CD14-positive monocyte (primary cell): ENCODE results near the gene CUX1. TPM values are rescaled to one million over a fixed set of nuclear protein-coding genes. Genes with fewer than 3 reads are reported as not detected.

Source experiments
- DNase-seq, 3 donors: peaks; one replicate each; pipeline ENCODE4 v3.0.0-alpha.2; 2011 to 2022
- H2AFZ ChIP-seq: 2 replicates; pipeline ENCODE4 v1.6.0; 2012; ENCODE audit warnings: mild to moderate bottlenecking, low read depth, low read length, inconsistent platforms; ENCODE audit not compliant: insufficient read depth, poor library complexity, severe bottlenecking
- H3K27ac ChIP-seq, 2 donors: 1 replicate in 1 of 2; 2 replicates in 1 of 2; pipeline ENCODE4 v1.5.1; 2012 to 2013; ENCODE audit warnings: low read length in 2 of 2, control low read depth in 1 of 2, inconsistent platforms in 1 of 2, low read depth in 1 of 2, mild to moderate bottlenecking in 1 of 2
- H3K27me3 ChIP-seq, 2 donors: one replicate each; pipeline versions ENCODE4 v1.6.0 to v1.6.1; 2011 to 2013; ENCODE audit warnings: low read length in 2 of 2; ENCODE audit not compliant: control insufficient read depth in 2 of 2, insufficient read depth in 2 of 2
- H3K36me3 ChIP-seq, 2 donors: replicated peaks in 1 of 2; 1 replicate in 1 of 2; 2 replicates in 1 of 2; pipeline versions ENCODE4 v1.5.1 to v1.6.1; 2012 to 2013; ENCODE audit warnings: low read length in 2 of 2, control low read depth in 1 of 2, inconsistent platforms in 1 of 2, mild to moderate bottlenecking in 1 of 2; ENCODE audit not compliant: insufficient read depth in 2 of 2, control insufficient read depth in 1 of 2
- H3K4me1 ChIP-seq, 2 donors: 1 replicate in 1 of 2; 2 replicates in 1 of 2; pipeline versions ENCODE4 v1.5.1 to v1.6.1; 2012 to 2013; ENCODE audit warnings: low read length in 2 of 2, control low read depth in 1 of 2, inconsistent platforms in 1 of 2, mild to moderate bottlenecking in 1 of 2, moderate library complexity in 1 of 2; ENCODE audit not compliant: insufficient read depth in 2 of 2, control insufficient read depth in 1 of 2
- H3K4me2 ChIP-seq: replicated peaks from 2 replicates; pipeline ENCODE3; 2012; ENCODE audit warnings: low read length, moderate library complexity, mild to moderate bottlenecking; ENCODE audit not compliant: poor library complexity, severe bottlenecking; ENCODE audit errors: extremely low read depth
- H3K4me3 ChIP-seq, 3 experiments: fragments of 200-600 bp in 1 of 3; sonication (generic) in 1 of 3; replicated peaks in 1 of 3; 1 replicate in 2 of 3; 2 replicates in 1 of 3; pipeline ENCODE4 v1.5.1; 2011 to 2013; ENCODE audit warnings: low read length in 3 of 3, mild to moderate bottlenecking in 3 of 3, control low read depth in 2 of 3, low read depth in 2 of 3, inconsistent platforms in 1 of 3, moderate library complexity in 1 of 3
- H3K79me2 ChIP-seq: 2 replicates; pipeline ENCODE4 v1.6.0; 2012; ENCODE audit warnings: mild to moderate bottlenecking, control low read depth, inconsistent platforms, low read length, moderate library complexity; ENCODE audit not compliant: insufficient read depth
- H3K9ac ChIP-seq: 2 replicates; pipeline ENCODE4 v1.6.0; 2017; ENCODE audit warnings: low read length, mild to moderate bottlenecking; ENCODE audit not compliant: insufficient read depth, poor library complexity, severe bottlenecking
- H3K9me3 ChIP-seq, 2 donors: replicated peaks in 1 of 2; 1 replicate in 1 of 2; 2 replicates in 1 of 2; pipeline versions ENCODE4 v1.5.1 to v1.6.1; 2012 to 2013; ENCODE audit warnings: low read length in 2 of 2, control low read depth in 1 of 2; ENCODE audit not compliant: control insufficient read depth in 1 of 2, insufficient read depth in 1 of 2
- H4K20me1 ChIP-seq: 2 replicates; pipeline ENCODE4 v1.6.0; 2012; ENCODE audit warnings: mild to moderate bottlenecking, low read length, control low read depth, moderate library complexity; ENCODE audit not compliant: insufficient read depth
- H3K27ac Mint-ChIP-seq, 7 donors: one replicate each; pipeline ENCODE4 v1.8.0; 2020; ENCODE audit warnings: mild to moderate bottlenecking in 7 of 7, mixed read lengths in 7 of 7, moderate library complexity in 6 of 7, inconsistent platforms in 2 of 7
- H3K27me3 Mint-ChIP-seq, 3 donors: one replicate each; pipeline ENCODE4 v1.8.0; 2021 to 2022; ENCODE audit warnings: low read depth in 3 of 3, mild to moderate bottlenecking in 3 of 3, mixed read lengths in 3 of 3, moderate library complexity in 3 of 3, inconsistent platforms in 1 of 3
- H3K36me3 Mint-ChIP-seq, 2 donors: one replicate each; pipeline ENCODE4 v1.8.0; 2020; ENCODE audit warnings: mixed read lengths in 2 of 2, inconsistent platforms in 1 of 2, mild to moderate bottlenecking in 1 of 2
- H3K4me1 Mint-ChIP-seq: one replicate; pipeline ENCODE4 v1.8.0; 2020; ENCODE audit warnings: mild to moderate bottlenecking, mixed read lengths
- H3K4me3 Mint-ChIP-seq, 2 donors: one replicate each; pipeline ENCODE4 v1.8.0; 2020; ENCODE audit warnings: mild to moderate bottlenecking in 2 of 2, mixed read lengths in 2 of 2, moderate library complexity in 1 of 2
- H3K9me3 Mint-ChIP-seq, 7 donors: one replicate each; pipeline ENCODE4 v1.8.0; 2020 to 2022; ENCODE audit warnings: mixed read lengths in 7 of 7, mild to moderate bottlenecking in 6 of 7, moderate library complexity in 6 of 7, inconsistent platforms in 2 of 7
- WGBS: methylation state at CpG from one replicate; pipeline ENCODE4 v1.1.5; 2013; ENCODE audit warnings: missing lambda C conversion rate; ENCODE audit not compliant: insufficient coverage; 5-methylcytosine and 5-hydroxymethylcytosine counted together
- intact Hi-C, 2 donors: fragments of 100-400 bp; cut with micrococcal nuclease; formaldehyde crosslinking; loops; one replicate each; pipeline versions ENCODE4 v1.15.0 to v1.15.1; 2023
- polyA plus RNA-seq, 3 donors: library from polyadenylated mRNA; depleted of rRNA in 1 of 3; unstranded in 2 of 3; stranded (reverse) in 1 of 3; fragments of 300-500 nt in 2 of 3; fragments of >200 nt in 1 of 3; fragmentation: Illumina TruSeq in 2 of 3; gene quantifications; 1 replicate in 2 of 3; 2 replicates in 1 of 3; pipeline ENCODE4 v1.2.3, GENCODE V29; 2012 to 2021
- TF ChIP-seq, protein P1 (sequence below): fragments of 200-600 bp; IDR thresholded peaks from one replicate; pipeline ENCODE4 v1.8.0; 2022; ENCODE audit warnings: antibody characterized with exemption, mild to moderate bottlenecking

The CUX1 gene
- polyA plus RNA-seq, 3 donors = 17.6 to 38.0 (median 28.0) TPM

DNA sequence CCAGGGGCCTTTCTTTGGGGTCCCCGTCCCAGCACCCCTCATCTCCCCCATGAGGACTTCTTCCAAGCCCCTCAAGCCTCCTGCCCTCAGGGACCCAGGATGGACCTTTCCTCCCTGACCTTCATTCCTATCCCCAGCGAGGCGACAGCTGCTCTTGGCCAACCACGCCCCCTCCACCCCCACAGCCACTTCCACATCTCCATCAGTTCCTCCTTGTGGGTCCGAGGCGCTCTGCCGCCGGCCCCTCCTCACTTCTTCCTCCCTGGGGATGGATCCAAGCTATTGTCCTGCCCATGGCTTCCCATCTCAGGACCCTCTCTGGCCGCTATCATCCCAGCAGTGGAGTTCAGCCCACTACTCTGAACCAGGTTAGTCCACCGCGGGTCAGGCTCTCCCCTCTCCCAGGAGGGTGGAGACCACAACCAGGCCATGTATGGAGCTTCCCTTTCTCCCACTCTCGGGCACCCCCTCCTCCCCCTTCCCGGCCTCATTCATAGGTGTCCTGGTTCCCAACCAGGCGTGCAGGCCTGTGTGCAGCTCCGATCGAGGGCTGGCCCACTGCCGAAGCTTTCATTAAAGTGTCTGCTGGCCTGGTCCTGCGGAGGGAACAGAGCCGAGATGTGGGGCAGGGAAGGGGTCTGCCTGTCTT, 467.6 kb downstream of the CUX1 start:
- Histone ChIP-seq H3K9me3 (no peaks in the 10 kb centered on the region), H4K20me1 (peaks cover 43% of the 10 kb centered on the region), H3K36me3 (no peaks in the 10 kb centered on the region), H3K27ac (peak overlapping the region; percentile 64 to 87), H3K27me3 (no peaks in the 10 kb centered on the region), H3K9ac (peak overlapping the region; percentile 90), H3K4me1 (peaks cover 51 to 56% of the 10 kb centered on the region in 2 donors), H3K79me2 (peaks cover 33% of the 10 kb centered on the region), H3K4me2 (peak overlapping the region; percentile 97), H2AFZ (peak overlapping the region; percentile 77), H3K4me3 (peak overlapping the region; percentile 70 to 93 (median 78))
- peaks cover 0 to 9% (median 2%) of the 10 kb centered on the region in 3 donors for H3K27me3 Mint-ChIP-seq
- TF ChIP-seq, protein P1, sequence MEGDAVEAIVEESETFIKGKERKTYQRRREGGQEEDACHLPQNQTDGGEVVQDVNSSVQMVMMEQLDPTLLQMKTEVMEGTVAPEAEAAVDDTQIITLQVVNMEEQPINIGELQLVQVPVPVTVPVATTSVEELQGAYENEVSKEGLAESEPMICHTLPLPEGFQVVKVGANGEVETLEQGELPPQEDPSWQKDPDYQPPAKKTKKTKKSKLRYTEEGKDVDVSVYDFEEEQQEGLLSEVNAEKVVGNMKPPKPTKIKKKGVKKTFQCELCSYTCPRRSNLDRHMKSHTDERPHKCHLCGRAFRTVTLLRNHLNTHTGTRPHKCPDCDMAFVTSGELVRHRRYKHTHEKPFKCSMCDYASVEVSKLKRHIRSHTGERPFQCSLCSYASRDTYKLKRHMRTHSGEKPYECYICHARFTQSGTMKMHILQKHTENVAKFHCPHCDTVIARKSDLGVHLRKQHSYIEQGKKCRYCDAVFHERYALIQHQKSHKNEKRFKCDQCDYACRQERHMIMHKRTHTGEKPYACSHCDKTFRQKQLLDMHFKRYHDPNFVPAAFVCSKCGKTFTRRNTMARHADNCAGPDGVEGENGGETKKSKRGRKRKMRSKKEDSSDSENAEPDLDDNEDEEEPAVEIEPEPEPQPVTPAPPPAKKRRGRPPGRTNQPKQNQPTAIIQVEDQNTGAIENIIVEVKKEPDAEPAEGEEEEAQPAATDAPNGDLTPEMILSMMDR = no peak
- peak; percentile 68 to 78 (median 75) for DNase-seq
- H3K9me3 Mint-ChIP-seq = no peaks in the 10 kb centered on the region
- WGBS = 9% methylated on average over 14 of the region's 19 CpGs
- intact Hi-C loops = loop anchor here (10.0 kb wide), 2 partner anchors 170 to 180 kb away; partner anchors contain the start of genes ALKBH4 (in 1 of the 2) and LRWD1 (in 1 of the 2)
- peak overlapping the region; percentile 98 to 99 for H3K4me3 Mint-ChIP-seq
- no peaks in the 10 kb centered on the region for H3K36me3 Mint-ChIP-seq
- H3K27ac Mint-ChIP-seq = peak overlapping the region; percentile 85 to 95 (median 90)
- peaks cover 40% of the 10 kb centered on the region for H3K4me1 Mint-ChIP-seq

DNA sequence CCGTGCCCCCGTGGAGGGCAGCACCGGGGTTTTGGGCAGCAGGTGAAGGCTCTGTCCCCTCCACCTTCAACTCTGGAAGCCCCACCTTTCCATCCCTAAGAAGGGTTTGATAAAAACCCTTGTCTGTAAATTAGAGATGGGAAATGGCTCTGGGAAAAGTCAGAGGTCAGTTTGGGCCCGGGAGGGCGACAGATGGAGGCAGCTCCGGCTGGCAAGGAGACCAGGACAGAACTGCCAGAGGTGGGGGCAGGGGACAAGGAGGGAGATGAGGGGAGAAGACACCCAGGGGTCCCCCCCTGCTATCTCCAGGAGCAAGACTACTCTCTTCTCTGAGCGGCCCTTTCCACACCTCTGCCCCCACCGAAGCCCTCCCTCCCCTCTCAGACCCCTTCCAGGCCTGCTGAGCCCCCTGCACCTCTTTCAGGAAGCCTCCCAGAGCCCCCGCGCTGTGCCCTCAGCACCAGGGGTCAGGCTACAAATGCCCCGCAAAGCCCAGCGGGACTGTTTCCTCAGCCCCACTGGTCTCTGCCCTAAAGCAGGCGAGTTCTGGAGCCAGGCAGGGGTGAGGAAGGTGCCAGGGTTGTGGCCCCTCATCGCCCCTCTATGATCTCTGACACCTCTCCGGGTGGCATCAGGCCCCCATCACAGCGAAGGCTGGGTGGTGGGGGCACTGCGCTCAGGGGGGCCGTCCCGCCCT, 468.3 kb downstream of the CUX1 start:
- Mint-ChIP-seq H3K4me3 (peak overlapping the region; percentile 98 to 99), H3K36me3 (peaks cover 3 to 4% of the 10 kb centered on the region in 2 donors), H3K9me3 (no peaks in the 10 kb centered on the region), H3K4me1 (peaks cover 42% of the 10 kb centered on the region), H3K27me3 (peaks cover 0 to 9% (median 2%) of the 10 kb centered on the region in 3 donors), H3K27ac (peak overlapping the region; percentile 85 to 95 (median 90))
- H3K9ac ChIP-seq = peak overlapping the region; percentile 90
- H3K27me3 ChIP-seq = no peaks in the 10 kb centered on the region
- no peaks in the 10 kb centered on the region for H3K36me3 ChIP-seq
- peaks cover 36% of the 10 kb centered on the region for H3K79me2 ChIP-seq
- H3K27ac ChIP-seq = peak overlapping the region; percentile 64 to 87
- H3K4me1 ChIP-seq = peaks cover 51 to 54% of the 10 kb centered on the region in 2 donors
- peak overlapping the region; percentile 97 for H3K4me2 ChIP-seq
- peak overlapping the region; percentile 70 to 93 (median 78) for H3K4me3 ChIP-seq
- H4K20me1 ChIP-seq = peaks cover 50% of the 10 kb centered on the region
- under 1% methylated on average over 13 of the region's 19 CpGs for WGBS
- TF ChIP-seq, protein P1 = no peak
- intact Hi-C loops = loop anchor here (2.0 to 10.0 kb wide), 3 partner anchors 21 to 179 kb away; partner anchors contain the start of genes ALKBH4 (in 1 of the 2) and LRWD1 (in 1 of the 2)
- peak overlapping the region; percentile 77 for H2AFZ ChIP-seq
- peak in 1 of 3 donors; percentile 7 for DNase-seq
- no peaks in the 10 kb centered on the region for H3K9me3 ChIP-seq
